DLD1 (cell line): ENCODE measurements around the gene PTH.

ENCODE experiments used
- in situ Hi-C: cut with HindIII; loops from 2 replicates; pipeline ENCODE4 v1.10.0; 2017; ENCODE audit warnings: low sequenced_read_pairs

PTH gene

DNA sequence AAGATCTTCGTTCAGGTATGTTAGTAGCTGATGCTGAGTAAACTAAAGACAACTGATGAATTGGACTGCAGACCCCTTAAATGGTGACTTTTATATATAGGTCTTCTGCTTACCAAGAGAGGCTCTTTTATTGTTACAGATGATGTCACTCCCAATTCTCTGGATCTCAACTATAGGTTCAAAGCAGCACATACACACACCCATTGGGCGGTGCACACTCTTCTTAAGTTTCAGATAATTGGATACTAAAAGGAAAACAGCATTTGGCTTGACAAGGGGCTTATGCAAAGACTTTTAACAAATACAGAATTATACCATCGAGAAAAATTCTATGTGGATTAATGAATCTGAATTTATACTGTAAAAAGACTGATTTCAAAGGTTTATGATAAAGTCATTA is at the start of gene PTH:
TSS of gene PTH (minus strand) at position 69 of the 400 bp plus-strand sequence. CDS start 3,142 bp downstream, outside the sequence.
- in situ Hi-C loops, result no loop called here

DNA sequence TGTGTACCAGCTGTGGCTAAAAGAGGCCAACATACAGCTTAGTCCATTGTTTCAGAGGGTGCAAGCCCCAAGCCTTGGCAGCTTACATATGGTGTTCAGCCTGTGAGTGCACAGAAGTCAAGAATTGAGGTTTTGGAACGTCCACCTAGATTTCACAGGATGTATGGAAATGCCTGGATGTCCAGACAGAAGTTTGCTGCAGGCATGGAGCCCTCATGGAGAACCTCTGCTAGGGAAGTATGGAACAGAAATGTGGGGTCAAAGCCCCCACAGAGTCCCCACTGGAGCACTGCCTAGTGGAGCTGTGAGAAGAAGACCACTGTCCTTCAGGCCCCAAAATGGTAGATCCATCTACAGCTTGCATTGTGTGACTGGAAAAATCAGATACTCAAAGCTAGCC is 42.2 kb upstream of the PTH start:
- in situ Hi-C loops, result no loop called here

DNA sequence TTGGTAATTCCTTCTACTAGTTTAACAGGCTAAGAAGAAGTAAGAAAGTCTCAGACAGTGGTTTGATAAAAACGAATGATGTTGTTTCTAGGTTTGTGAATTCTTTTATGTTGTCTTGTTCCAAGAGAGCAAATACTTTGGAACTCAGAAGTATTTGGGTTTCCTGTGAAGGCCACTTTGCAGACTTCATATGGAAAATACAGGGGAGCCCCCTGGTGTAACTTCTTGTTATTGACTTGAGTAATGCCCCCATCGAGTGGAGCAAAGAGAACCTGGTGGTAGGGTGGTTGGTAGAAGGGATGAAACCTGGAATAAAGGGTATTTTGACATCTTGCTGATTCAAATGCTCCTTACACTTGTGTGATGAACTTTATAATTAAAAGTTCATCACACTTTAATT is 40.0 kb upstream of the PTH start:
- in situ Hi-C loops, result no loop called here

DNA sequence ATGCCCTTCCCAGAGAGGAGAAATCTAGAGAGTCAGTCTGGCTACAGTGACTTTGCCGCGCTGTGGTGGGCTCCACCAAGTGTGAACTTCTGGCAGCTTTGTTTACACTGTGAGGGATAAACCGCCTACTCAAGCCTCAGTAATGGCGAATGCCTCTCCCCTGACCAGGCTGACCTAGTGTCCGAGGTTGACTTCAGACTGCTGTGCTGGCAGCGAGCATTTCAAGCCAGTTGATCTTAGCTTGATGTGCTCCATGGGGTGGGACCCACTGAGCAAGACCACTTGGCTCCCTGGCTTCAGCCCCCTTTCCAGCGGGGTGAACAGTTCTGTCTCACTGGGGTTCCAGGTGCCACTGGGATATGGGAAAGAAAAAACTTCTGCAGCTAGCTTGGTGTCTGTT is 38.6 kb upstream of the PTH start:
- in situ Hi-C loops, result no loop called here

DNA sequence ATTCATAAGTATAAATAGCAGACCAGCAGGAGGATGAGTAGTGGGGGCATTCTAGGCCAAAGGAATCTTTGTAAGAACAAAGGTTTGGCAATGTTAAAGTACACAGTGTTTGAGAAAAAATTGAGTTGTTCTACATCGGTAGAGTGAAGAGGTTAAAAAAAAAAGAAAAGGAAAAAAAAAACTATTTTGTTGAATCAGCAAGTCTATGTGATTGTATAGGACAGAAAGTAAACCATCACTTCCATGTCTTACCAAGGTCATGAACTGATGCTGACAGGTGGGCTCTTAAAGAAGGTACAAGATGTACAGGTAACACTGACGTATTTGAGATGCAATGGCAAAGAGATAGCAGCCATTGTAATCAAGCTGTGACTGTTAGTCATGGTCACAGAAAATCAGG is 29.5 kb upstream of the PTH start:
- in situ Hi-C loops, result no loop called here

DNA sequence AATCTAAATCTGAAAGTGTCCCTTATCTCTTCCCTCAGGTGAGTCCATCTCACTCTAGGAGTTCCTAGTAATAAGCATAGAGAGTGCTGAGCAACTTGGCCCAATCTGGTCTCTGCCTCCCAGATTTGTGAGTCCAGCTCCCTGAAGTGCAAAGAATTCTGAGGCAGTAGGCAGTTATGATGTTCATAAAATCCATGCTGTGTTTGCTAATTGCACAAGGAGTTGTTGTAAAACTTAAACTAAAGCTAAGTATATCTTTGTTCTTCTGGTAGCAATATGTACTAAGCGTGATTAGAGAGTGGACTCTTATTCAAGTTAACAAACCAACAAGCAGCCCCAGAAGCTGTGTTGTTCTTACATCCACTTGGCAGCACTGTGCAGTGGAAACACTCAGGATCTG is 7.6 kb upstream of the PTH start:
- in situ Hi-C loops, result no loop called here

DNA sequence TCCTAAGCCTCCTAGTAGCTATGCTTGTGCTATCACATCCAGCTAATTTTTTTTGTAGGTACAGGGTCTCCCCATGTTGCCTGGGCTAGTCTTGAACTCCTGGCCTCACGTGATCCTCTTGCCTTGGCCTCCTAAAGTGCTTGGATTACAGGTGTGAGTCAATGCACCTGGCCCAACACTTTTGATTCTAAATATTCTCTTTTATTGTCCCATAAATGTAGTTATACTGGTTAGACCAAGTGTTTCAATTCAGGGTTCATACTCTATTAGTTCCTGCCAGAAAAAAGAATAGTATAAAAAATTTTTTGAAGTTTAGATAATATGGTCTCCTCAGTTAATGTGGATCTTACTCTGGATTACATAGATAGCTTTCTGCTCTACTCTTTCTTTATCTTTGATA is 6.7 kb upstream of the PTH start:
- in situ Hi-C loops, result no loop called here

DNA sequence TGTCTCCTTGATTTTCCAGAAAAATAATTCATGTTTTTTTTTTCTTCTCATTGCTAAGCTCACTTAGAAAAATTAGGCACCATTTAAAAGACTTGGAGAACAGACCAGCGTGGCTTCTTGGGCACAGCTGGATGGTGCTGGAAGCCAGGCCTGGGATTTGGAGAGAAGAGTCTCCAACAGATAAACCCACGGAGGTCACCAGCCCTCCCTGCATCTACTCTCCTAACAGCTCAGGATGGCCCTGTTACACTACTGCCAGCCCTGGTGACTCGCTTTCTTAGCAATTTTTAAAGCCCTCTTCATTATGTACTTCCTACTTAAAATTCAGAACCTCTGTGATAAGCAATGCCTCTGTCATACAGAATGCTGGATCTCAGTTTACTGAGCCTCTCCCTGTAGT is 1.7 kb downstream of the PTH start:
- in situ Hi-C loops, result no loop called here

DNA sequence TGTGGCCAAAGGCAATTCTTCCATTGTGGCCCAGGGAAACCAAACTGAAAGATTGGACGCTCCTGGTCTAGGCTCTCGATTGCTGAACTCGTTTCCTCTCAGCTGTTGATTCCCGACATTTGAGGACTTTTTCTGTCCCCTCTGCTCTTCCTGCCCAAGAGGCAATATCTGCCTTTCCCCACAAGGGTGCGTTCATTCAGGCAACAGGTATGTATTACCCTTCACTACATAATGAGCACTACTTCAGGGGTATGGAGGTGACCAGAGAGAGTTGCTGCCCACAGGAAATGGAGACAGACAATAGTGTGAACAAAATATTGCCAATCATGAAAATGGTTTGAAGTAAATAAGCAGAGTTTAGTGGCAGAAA is 8.2 kb downstream of the PTH start:
- in situ Hi-C loops, result no loop called here

DNA sequence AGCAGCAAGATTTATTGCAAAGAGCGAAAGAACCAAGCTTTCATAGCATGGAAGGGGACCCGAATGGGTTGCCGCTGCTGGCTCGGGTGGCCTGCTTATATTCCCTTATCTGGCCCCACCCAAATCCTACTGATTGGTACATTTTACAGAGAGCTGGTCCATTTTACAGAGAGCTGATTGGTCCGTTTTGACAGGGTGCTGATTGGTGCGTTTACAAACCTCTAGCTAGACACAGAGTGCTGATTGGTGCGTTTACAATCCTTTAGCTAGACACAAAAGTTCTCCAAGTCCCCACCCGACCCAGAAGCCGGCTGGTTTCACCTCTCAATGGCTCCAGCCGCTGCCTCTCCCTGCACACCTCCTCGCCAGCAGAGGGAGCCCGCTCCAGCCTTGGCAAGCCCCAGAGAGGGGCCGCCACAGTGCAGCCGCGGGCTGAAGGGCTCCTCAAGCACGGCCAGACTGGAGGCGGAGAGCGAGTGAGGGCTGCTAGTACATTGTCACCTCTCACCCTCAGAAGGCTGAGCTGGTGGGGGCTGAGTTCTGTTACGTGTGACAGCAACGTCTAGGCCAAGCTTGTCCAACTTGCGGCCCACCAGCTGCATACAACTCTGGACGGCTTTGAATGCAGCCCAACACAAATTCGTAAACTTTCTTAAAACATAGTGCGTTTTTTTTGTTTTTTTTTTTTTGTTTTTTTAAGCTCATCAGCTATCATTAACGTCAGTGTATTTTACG is 8.7 kb downstream of the PTH start:
- in situ Hi-C loops, result no loop called here

DNA sequence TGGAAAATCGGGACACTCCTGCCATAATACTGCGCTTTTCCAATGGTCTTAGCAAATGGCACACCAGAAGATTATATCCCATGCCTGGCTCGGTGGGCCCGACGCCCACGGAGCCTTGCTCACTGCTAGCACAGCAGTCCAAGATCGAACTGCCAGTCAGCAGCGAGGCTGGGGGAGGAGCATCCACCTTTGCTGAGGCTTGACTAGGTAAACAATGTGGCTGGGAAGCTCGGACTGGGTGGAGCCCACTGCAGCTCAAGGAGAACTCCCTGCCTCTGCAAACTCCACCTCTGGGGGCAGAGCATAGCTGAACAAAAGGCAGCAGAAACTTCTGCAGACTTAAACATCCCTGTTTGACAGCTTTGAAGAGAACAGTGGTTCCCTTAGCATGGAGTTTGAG is 15.6 kb downstream of the PTH start:
- in situ Hi-C loops, result no loop called here

DNA sequence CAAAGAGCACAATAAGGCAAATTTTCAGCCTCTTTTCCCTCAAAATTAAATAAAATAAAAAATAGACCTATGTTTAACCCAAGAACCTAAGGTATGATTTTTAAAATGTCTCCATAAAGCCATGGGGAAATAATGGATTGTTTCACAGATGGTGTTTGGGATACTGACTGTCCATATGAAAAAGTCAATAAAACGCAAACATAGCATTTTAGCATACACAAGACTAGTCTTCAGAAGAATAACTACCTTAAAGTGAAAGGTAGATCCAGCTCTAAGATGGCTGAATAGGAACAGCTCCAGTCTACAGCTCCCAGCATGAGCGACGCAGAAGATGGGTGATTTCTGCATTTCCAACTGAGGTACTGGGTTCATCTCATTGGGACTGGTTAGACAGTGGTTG is 16.1 kb downstream of the PTH start:
- in situ Hi-C loops, result no loop called here

DNA sequence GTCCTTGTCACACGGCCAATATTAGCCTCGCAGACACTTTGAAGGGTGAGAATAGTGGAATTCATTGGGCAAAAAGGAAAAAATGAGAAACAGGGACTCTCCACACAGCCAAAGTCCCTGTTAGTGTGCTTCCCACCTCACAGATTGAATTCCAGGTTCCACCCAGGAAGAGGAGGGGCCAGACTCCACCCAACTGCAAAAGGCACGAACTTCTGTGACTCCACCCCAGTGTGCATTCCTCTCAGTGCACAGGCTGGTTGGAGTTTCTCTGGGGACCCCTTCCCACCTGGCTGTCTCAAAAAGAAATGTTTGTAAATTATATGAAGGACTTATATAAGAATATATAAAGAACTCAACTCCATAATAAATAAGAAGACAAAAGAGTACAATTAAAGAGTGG is 20.7 kb downstream of the PTH start:
- in situ Hi-C loops, result no loop called here

DNA sequence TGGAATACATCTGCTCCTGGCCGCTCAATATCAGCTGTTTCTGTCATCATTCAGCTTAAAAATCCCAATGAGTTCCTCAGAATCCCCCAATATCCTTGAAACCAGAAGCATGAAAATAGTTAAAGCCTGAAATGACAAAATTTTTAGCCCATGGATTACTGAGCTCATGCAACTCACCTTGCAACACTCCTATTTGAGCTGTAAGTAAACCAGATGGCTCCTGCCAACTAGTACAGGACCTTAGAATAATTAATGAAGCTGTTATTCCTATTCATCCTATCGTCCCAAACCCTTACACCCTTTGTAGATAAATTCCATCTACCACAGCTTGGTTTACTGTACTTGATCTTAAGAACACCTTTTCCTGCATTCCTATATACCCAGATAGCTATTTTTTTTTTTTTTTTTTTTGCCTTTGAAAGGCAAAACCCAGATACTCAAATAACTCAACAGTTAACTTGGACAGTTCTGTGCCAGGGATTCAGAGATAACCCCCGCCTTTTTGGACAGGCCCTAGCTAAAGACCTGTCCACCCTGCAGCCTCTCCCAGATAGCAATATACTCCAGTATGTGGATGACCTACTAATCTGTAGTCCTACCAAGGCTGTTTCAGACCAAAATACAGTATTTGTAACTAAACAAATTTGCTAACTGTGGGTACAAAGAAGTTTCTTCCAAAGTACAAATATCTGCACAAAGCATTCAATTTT is 22.6 kb downstream of the PTH start:
- in situ Hi-C loops, result no loop called here

DNA sequence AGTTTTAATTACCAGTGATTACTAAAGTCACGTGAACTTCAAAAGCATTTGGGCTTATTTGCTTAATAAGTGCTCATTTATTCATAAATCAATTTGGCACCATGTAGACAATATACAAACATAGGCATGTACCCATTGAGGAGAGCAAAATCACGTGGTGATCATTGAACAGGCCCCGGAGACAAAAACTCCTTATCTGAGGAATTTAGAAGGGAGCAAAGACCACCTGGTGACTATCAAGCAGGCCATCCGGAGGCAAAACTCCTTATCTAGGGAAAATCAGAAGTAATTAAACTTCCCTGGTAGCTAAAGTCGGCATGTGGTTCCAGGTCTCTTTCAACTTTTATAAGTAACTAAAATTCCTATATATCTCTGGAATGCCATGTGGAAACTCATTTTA is 27.0 kb downstream of the PTH start:
- in situ Hi-C loops, result no loop called here

DNA sequence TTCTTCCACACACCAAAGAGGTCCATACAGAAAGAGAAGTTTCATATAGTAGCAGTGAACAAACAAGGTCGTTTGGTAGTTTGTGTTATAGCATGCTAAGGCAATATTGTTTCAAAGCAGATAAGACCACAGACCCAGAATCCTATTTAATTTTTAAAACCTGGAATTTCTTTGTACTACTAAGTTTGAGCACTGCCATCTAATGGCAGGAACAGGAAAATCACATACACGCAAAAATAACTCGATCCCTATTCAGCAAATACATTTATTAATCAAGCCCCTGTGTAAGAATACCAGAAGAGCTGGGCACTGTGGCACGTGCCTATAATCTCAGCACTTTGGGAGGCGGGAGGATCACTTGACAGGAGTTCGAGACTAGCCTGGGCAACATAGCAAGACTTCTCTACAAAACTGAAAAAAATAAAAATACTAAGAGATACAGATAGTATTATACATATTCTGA is 29.9 kb downstream of the PTH start:
- in situ Hi-C loops, result no loop called here

DNA sequence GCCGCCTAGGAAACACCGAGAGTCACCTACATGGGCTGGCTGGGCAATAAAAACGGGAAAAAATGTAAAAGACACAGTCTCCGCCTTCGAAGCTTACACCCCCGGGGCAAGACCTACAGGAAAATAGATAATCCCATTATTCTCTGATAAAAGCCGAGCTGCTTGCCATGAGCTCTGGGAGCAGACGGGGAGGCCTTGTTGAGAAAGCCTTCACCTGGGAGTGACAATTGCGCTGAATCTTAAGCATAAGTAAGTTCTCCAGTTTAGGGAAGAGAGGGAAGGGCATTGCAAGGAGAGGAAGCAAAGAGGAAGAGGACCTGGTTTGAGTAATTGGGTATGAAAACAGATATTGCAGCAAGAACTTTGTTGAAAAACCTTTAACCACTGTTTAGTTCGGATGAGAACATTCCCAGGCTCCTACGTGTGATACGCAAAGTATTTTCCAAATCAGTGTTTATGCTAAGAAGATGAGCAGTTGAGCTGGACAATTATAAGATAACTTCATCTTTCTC is 32.0 kb downstream of the PTH start:
- in situ Hi-C loops, result no loop called here

DNA sequence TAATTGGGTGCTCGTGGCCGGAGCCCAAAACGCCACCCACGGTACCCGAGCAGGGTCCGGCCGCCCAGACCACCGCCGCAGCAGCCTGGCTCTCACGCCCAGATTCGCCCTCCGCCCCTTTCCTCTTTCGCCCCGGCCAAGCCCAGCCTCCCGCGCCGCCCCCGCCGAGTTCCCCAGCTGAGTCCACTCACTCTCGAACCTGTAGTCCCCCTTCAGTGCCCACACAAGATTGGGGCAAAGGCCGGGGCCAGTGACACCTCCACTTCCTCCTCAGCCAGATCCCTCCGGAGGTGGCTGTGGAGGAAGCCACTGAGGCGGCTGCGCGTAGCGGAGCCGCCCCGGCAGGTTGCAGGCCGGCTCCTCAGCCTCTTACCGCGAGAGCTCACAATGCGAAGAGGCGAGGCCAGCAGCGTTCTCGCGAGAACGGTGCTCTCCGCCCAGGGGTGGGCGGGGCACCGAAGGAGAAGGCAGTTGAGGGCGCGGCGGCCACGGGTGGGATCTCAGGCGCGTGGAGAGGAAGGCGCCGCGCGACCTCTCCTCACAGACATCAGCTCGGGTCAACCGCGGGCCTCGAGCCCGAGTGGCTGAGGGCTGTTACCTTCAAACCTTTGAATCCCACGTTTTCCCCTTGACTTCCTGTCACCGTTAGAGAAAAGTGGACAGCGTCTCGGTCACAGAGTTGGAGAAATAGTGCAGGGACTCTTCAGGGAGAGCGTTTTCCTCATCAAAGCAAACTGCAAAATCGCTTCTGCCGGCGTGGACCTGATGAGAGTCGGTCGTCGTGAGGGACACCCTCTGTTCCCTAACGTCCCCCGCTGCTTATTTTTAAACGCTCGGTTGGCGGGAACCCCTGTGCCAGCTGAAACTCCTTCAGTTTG is 32.7 kb downstream of the PTH start, which contains the start of gene BTBD10:
TSS of gene BTBD10 (minus strand) at position 322 of the 878 bp plus-strand sequence. CDS start 18,098 bp downstream, outside the sequence.
- in situ Hi-C loops, result no loop called here

DNA sequence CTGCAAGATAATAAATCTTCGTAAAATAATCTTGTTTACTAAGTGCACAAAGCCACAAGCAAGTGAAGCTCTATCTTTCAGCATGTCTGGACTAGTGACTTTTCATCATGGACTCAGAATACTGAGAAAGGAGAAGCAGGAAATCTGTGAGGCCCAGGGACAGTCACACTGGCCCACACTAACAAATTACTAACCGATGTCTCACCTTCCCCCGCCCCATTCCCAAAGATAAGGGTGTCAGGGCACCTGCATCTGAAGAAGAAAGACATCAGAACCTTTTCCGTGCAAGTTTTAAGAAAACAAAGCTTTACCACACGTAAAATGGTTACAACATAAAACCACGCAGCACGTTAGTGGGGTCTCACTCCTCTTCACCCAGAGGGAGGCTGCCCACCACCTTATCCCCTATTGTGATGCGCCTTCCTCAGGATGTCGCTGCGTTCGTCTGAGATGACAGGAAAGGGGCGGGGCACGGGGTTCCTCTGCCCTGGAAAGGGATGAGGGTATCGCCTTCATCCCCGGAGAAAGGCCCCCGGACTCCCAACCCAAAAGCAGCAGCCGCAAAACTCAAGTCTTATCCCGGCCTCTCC is 33.4 kb downstream of the PTH start:
- in situ Hi-C loops, result no loop called here

DNA sequence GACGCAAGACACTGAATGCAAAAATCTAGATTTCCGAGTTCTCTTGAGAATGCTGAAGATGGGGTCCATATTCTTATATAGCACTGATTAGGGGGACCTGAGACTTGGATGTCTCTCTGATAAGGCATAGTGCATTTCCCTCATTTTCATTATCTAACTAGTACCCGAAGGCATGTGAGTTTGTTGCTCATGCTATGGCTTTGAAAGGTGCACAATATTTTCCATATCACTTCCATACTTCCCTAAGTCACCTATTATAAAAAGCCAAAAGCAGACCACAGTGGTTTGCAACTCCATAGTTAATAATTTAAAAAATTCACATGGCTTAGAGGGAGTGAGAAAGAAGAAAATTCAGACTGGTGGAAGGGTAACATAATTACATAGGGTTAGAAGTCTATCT is 34.5 kb downstream of the PTH start:
- in situ Hi-C loops, result no loop called here

DNA sequence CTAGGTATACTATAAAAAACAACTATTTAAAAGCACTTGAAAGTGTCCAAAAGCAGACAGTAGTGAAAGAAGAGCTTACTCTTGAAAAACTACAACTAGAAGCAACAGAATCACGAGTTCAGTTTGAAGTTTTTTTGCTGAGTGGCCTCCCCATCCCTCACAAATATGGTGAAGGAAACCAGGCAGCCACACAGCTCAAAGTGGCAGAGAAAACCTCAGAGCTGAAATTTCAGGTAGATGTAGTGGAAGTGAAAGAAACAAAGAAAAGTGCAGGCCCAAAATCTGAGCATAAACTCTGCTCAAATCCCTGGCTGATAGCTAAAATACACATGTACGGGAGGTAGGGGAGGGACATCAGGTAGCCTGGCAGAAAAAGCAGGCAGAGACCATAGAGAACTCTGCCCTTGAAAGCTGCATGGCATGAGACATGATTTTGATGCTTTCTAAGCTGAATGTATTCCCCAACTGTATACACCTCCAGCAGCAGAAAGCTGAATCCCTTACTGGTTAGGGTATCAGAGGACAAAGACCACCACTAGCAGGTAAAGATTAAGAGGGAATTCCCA is 44.9 kb downstream of the PTH start:
- in situ Hi-C loops, result no loop called here
